ENCODE data around the gene IQGAP2.

Gene IQGAP2

DNA sequence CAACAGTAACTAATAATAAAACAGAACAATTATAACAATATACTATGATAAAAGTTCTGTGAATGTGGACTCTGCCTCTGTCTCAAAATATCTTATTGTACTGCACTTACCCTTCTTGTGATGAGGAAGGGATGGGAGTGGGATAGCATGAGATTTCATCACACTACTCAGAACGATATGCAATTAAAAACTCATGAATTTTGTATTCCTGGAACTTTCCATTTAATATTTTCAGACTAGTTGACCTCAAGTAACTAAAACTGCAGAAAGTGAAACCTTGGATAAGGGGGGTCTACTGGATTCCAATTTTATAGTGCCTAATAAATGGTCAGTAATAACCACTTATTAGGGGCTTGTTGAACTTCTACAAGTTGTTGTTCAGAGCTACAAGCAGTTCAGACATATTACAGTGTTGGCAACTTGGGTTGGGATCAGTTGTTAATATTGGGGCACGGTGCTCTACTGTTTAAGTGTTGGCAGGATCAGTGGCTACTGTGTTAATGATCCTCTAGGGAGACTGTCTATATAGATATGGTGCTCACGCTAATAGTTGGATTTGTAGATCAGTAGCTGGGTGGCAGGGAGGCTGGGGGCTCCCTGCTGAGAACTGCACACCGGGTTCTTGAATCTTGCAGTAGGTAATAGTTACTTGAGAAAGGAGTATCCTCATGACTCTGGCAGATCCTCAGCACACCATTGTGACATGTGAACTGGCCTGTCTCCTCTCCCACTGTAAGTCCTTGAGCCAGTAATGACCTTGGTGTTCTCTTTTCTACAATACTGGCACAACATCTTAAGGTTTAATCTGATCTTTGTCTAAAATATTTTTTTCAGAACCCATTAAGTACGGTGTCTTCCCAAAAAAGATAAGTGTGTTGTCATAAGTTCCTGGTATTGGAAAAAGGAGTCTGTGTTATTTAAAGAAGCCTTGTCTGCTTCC, 158.1 kb downstream of the IQGAP2 start:
- no peak for DNase-seq (ENCODE audit: low read depth in 2 of 3, low spot score in 1 of 3)

GRCh38 chr5:76561959-76562358, 158.9 kb downstream of the IQGAP2 start:
- no peak for DNase-seq (ENCODE audit: low read depth in 2 of 3, low spot score in 1 of 3)

- no peak for DNase-seq (ENCODE audit: low read depth in 2 of 3, low spot score in 1 of 3)
These were observed 161.9 kb downstream of the IQGAP2 start for GRCh38 chr5:76565009-76565408.

GRCh38 chr5:76570153-76570552, 167.1 kb downstream of the IQGAP2 start:
- no peak for DNase-seq (ENCODE audit: low read depth in 2 of 3, low spot score in 1 of 3)

GRCh38 chr5:76571559-76571958, 168.5 kb downstream of the IQGAP2 start:
- DNase-seq (ENCODE audit: low read depth in 2 of 3, low spot score in 1 of 3) = no peak

DNA sequence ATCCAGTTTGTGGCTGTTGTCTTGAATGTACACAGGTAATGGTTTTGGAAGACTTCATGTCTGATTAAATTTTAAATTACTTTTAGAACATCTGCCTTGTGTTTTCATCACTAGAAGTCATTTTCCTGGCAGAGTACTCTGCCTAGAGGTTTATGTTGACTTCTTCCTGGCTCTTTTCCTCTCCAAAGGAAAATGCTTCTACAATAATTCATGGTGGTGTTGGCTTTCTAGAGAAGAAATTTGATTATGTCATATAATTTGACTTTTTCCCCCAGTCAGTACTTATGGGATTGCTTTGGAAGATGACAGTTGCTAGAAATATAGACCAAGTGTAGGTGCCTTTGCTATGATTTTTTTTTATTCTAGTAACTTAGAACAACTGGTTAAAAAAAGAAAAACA, 173.4 kb downstream of the IQGAP2 start:
- no peak for DNase-seq (ENCODE audit: low read depth in 2 of 3, low spot score in 1 of 3)

DNA sequence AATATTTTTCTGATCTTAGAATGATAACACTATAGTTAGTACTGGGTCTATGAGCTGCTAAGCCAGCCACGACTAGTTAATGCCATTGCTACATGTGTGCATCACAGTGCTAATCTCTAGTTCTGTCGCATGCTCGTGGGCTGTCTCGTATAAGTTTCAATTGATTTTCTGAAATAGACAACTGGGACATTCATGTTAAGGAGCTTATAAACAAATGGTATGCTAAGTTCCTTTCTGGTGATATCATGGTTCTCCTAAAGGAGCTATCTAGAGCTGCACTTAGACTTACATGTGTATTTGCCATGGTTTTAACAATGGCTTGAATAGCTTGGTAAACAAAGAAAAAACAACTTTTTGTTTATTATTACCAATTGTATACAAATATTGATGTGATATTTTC, 173.9 kb downstream of the IQGAP2 start:
- no peak for DNase-seq (ENCODE audit: low read depth in 2 of 3, low spot score in 1 of 3)

GRCh38 chr5:76579166-76579937, 176.3 kb downstream of the IQGAP2 start:
- DNase-seq (ENCODE audit: low read depth in 2 of 3, low spot score in 1 of 3) = no peak

DNA sequence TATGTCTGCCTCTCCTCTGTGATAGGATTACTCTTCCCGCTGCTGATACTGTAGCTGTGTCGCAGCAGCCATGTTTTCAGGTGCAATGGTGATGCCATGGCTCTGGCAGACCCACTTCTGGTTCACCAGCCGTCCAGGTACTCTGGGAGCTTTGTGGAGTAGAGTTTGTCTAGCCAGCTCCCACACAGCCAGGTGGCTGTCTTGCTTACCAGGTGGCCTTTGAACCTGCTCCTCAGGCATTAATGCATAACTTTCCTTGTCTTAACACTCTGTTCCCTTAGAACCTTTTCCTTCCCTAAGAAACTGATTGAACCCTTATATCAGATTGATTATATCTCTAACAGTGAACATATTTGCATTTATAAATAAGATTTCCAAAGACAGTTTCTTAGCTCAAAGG, 177.9 kb downstream of the IQGAP2 start:
- no peak for DNase-seq (ENCODE audit: low read depth in 2 of 3, low spot score in 1 of 3)

GRCh38 chr5:76582230-76583162, 179.4 kb downstream of the IQGAP2 start:
- DNase-seq (ENCODE audit: low read depth in 2 of 3, low spot score in 1 of 3) = peak in 1 of 3 donors; percentile 12

DNA sequence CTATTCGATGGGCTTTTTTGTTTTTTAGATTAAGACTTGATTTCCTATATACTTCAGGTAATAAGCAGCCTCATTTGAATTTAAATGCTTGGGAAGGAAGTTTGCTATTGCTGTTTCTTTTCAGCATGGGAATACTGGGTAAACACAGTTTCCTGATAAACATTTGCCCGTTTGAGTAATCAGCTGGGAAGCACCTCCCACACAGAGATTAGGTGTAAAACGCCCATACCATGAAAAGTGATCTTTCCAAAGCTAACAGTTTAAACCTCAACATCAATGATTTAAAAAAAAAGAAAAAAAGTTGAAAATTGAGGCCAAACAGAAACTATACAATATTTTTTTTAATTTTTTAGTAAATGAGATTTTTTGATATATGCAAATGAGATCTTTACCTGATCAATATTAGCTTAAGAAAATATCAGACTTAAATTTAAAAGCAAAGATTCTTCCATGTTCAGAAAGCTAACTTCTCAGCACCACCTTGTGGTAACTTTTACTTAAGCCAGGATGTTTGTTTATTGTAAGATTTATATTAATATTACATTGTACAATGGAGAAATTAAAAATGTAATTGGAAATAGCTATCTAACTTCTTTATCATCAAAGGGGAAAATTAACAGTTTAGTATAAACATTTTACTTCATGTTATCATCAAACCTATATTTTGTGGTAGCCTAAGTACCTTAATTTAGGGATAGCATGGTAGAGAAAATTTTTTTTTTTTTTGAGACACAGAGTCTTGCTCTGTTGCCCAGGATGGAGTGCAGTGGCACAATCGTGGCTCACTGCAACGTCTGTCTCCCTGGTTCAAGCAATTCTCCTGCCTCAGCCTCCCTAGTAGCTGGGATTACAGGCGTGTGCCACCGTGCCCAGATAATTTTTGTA, 180.3 kb downstream of the IQGAP2 start:
- DNase-seq (ENCODE audit: low read depth in 2 of 3, low spot score in 1 of 3) = no peak

DNA sequence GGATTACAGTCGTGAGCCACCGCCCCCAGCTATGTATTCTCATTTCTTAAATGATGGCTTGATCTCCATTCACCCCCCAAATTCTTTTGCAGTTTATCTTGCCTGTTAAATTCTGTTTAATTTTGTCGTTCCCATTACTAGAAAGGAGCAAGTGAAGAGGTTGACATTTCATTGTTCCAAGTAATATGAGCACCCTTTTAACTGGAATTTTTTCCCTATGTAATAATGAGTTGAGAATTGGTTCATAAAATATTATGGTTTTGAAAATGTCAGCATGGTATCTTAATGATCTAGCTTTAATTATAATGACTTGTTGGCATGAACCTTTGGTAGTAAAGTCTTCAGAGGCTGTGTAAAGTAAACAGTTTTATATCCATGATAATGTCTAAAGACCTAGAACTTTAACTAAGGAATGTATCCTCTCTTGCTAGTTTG, 182.7 kb downstream of the IQGAP2 start:
- no peak for DNase-seq (ENCODE audit: low read depth in 2 of 3, low spot score in 1 of 3)

- DNase-seq (ENCODE audit: low read depth in 2 of 3, low spot score in 1 of 3) = no peak
These were observed 183.4 kb downstream of the IQGAP2 start for GRCh38 chr5:76586531-76586930.

GRCh38 chr5:76590027-76590426, 186.9 kb downstream of the IQGAP2 start:
- no peak for DNase-seq (ENCODE audit: low read depth in 2 of 3, low spot score in 1 of 3)

DNA sequence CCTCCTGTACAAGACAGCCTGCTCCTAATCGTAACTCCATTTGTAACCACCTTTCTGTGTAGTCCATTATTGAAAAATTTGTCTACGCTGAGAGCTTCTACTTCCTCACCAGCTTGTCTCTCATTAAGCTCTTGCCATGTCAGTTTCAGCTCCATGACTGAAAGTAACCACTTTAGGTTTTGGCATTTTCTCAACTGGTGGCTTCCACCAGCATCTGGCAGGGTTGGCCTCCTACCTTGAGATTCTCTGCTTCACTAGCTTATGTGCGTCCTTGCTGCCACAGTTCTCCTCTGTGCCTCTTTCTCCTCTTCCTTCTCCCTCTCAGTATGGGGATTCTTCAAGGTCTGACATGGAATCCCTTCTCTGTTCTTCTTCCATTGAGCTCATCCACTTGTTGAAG, 188.3 kb downstream of the IQGAP2 start:
- DNase-seq (ENCODE audit: low read depth in 2 of 3, low spot score in 1 of 3) = no peak

GRCh38 chr5:76592692-76593091, 189.6 kb downstream of the IQGAP2 start:
- DNase-seq (ENCODE audit: low read depth in 2 of 3, low spot score in 1 of 3) = no peak

GRCh38 chr5:76594107-76594506, 191.0 kb downstream of the IQGAP2 start:
- DNase-seq (ENCODE audit: low read depth in 2 of 3, low spot score in 1 of 3) = no peak

- DNase-seq (ENCODE audit: low read depth in 2 of 3, low spot score in 1 of 3) = no peak
These were observed 192.8 kb downstream of the IQGAP2 start for GRCh38 chr5:76595755-76596481.

DNA sequence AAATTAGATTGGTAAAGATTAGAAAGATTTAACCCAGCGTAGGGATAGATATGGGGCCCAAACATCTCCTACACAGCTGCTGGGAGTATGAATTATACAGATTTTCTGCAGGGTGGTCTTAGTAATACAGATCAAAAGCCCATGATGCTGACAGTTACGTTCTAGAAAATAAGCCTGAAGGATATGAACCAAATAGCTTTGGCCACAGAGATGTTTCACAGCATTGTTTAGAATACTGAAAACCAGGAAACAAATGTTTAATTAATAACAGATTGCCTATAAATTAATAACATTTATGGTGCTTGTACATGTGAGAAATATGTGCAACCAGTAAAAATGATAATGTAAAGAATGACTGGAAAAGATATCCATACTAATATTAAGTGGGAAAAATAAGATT, 195.4 kb downstream of the IQGAP2 start:
- DNase-seq (ENCODE audit: low read depth in 2 of 3, low spot score in 1 of 3) = no peak

All from stimulated activated CD4-positive, alpha-beta T cell treated with anti-CD3 and anti-CD28 coated beads, Interleukin-12 subunit alpha, Interleukin-12 subunit beta, amount 100 ng/mL, for 48 hours (primary cell).